H1 (cell line): ENCODE results near the gene GRP. TPM values are rescaled to one million over a fixed set of nuclear protein-coding genes. Genes with fewer than 3 reads are reported as not detected.

ENCODE experiments used
- CTCF ChIA-PET: fragments of 300-600 bp; sonication (Branson Sonifier 250); formaldehyde crosslinking; loops from one replicate; lab custom pipeline; 2021; ENCODE audit not compliant: partially characterized antibody; lab: Charles Lee
- POLR2A ChIA-PET: fragments of 300-600 bp; sonication (Branson Sonifier 250); formaldehyde crosslinking; loops from one replicate; lab custom pipeline; 2021; ENCODE audit warnings: inconsistent platforms; ENCODE audit not compliant: partially characterized antibody; lab: Charles Lee
- DNase-seq, 2 experiments: peaks; one replicate each; pipeline versions ENCODE4 v3.0.0 to v3.0.0-alpha.2; 2010 to 2022; ENCODE audit warnings: low spot score in 2 of 2, low read depth in 1 of 2, mixed read lengths in 1 of 2
- FAIRE-seq: peaks from 2 replicates; lab custom pipeline; 2011; peaks lifted over from hg19 to GRCh38; lab: Jason Lieb, UNC
- H2AFZ ChIP-seq: 2 replicates; pipeline ENCODE4 v1.8.1; 2012; ENCODE audit warnings: low read length, inconsistent platforms
- H2AK5ac ChIP-seq: 2 replicates; pipeline ENCODE4 v1.6.1; 2013; ENCODE audit warnings: low read depth, low read length
- H2BK120ac ChIP-seq: replicated peaks from 2 replicates; pipeline ENCODE3; 2013; ENCODE audit warnings: low read depth, low read length, inconsistent platforms
- H2BK12ac ChIP-seq: 2 replicates; pipeline ENCODE4 v1.6.1; 2013; ENCODE audit warnings: low read depth, low read length
- H2BK15ac ChIP-seq: 2 replicates; pipeline ENCODE4 v1.6.1; 2013; ENCODE audit warnings: low read length
- H2BK20ac ChIP-seq: 2 replicates; pipeline ENCODE4 v1.6.1; 2013; ENCODE audit warnings: low read length
- H2BK5ac ChIP-seq: 2 replicates; pipeline ENCODE4 v1.6.1; 2013; ENCODE audit warnings: low read depth, low read length
- H3K14ac ChIP-seq: 2 replicates; pipeline ENCODE4 v1.6.1; 2013; ENCODE audit warnings: inconsistent platforms; ENCODE audit not compliant: insufficient read length
- H3K18ac ChIP-seq: 2 replicates; pipeline ENCODE4 v1.6.1; 2013; ENCODE audit warnings: low read length; ENCODE audit errors: extremely low read depth
- H3K23ac ChIP-seq: 2 replicates; pipeline ENCODE4 v1.6.1; 2013; ENCODE audit warnings: inconsistent platforms; ENCODE audit not compliant: insufficient read length
- H3K23me2 ChIP-seq: 2 replicates; pipeline ENCODE4 v1.6.1; 2013; ENCODE audit warnings: low read depth, low read length
- H3K27ac ChIP-seq: 2 replicates; pipeline ENCODE4 v1.6.1; 2011; ENCODE audit warnings: low read depth, low read length, inconsistent platforms
- H3K27me3 ChIP-seq, 4 experiments: replicated peaks in 1 of 4; 1 replicate in 1 of 4; 2 replicates in 3 of 4; pipeline versions ENCODE4 v1.6.1 to v1.8.1; 2011 to 2013; ENCODE audit warnings: low read length in 3 of 4, mild to moderate bottlenecking in 3 of 4, inconsistent platforms in 2 of 4, mixed read lengths in 2 of 4, moderate library complexity in 1 of 4; ENCODE audit not compliant: control insufficient read depth in 3 of 4, insufficient read depth in 3 of 4; ENCODE audit errors: extremely low read depth in 1 of 4
- H3K36me3 ChIP-seq, 4 experiments: 2 replicates each; pipeline versions ENCODE4 v1.6.1 to v1.8.1; 2011 to 2013; ENCODE audit warnings: mild to moderate bottlenecking in 4 of 4, low read length in 3 of 4, moderate library complexity in 2 of 4, control low read depth in 1 of 4, inconsistent platforms in 1 of 4; ENCODE audit not compliant: insufficient read depth in 4 of 4, control insufficient read depth in 2 of 4
- H3K4ac ChIP-seq: replicated peaks from 2 replicates; pipeline ENCODE3; 2013; ENCODE audit warnings: low read length, low read depth, mixed read lengths, inconsistent platforms; ENCODE audit not compliant: insufficient read length
- H3K4me1 ChIP-seq, 4 experiments: replicated peaks in 1 of 4; 1 replicate in 1 of 4; 2 replicates in 3 of 4; pipeline versions ENCODE4 v1.6.1 to v1.8.1; 2011 to 2013; ENCODE audit warnings: low read length in 3 of 4, inconsistent platforms in 2 of 4, mixed read lengths in 1 of 4; ENCODE audit not compliant: insufficient read depth in 4 of 4, control insufficient read depth in 3 of 4
- H3K4me2 ChIP-seq, 2 experiments: 2 replicates each; pipeline versions ENCODE4 v1.6.1 to v1.8.1; 2011 to 2013; ENCODE audit warnings: low read depth in 2 of 2, low read length in 2 of 2, control low read depth in 1 of 2, inconsistent platforms in 1 of 2, mild to moderate bottlenecking in 1 of 2; ENCODE audit not compliant: insufficient read depth in 1 of 2
- H3K4me3 ChIP-seq, 4 experiments: fragments of 200-600, 300-600 bp in 1 of 4; sonication (generic), shearing (Covaris generic), sonication (Bioruptor Twin) in 1 of 4; 2 replicates each; pipeline versions ENCODE4 v1.5.1 to v1.8.1; 2011 to 2016; ENCODE audit warnings: low read length in 4 of 4, low read depth in 3 of 4, control low read depth in 2 of 4, inconsistent platforms in 2 of 4, mild to moderate bottlenecking in 2 of 4, mixed read lengths in 1 of 4, moderate library complexity in 1 of 4; ENCODE audit not compliant: insufficient read depth in 2 of 4; ENCODE audit errors: extremely low read depth in 1 of 4
- H3K56ac ChIP-seq: replicated peaks from 2 replicates; pipeline ENCODE3; 2013; ENCODE audit warnings: low read depth, mild to moderate bottlenecking, mixed read lengths, low read length, inconsistent platforms; ENCODE audit not compliant: insufficient read length
- H3K79me1 ChIP-seq: 2 replicates; pipeline ENCODE4 v1.6.1; 2013; ENCODE audit warnings: low read depth, low read length, control low read depth
- H3K79me2 ChIP-seq, 2 experiments: 2 replicates each; pipeline versions ENCODE4 v1.6.1 to v1.8.1; 2012 to 2013; ENCODE audit warnings: low read length in 2 of 2, mild to moderate bottlenecking in 2 of 2, inconsistent platforms in 1 of 2; ENCODE audit not compliant: insufficient read depth in 2 of 2, control insufficient read depth in 1 of 2
- H3K9ac ChIP-seq, 4 experiments: replicated peaks in 1 of 4; 1 replicate in 1 of 4; 2 replicates in 3 of 4; pipeline versions ENCODE4 v1.6.1 to v1.8.1; 2011 to 2013; ENCODE audit warnings: low read depth in 3 of 4, low read length in 3 of 4, control low read depth in 2 of 4, mild to moderate bottlenecking in 2 of 4, moderate library complexity in 2 of 4, inconsistent platforms in 1 of 4; ENCODE audit errors: extremely low read depth in 1 of 4
- H3K9me3 ChIP-seq, 2 experiments: 2 replicates each; pipeline versions ENCODE4 v1.6.1 to v1.8.1; 2012 to 2013; ENCODE audit warnings: mild to moderate bottlenecking in 2 of 2, moderate library complexity in 2 of 2, control low read depth in 1 of 2, inconsistent platforms in 1 of 2, low read depth in 1 of 2, low read length in 1 of 2, mixed read lengths in 1 of 2; ENCODE audit not compliant: insufficient read depth in 2 of 2
- H4K20me1 ChIP-seq, 2 experiments: replicated peaks in 1 of 2; 2 replicates each; pipeline versions ENCODE3 to v1.8.1; 2011 to 2013; ENCODE audit warnings: inconsistent platforms in 2 of 2, low read length in 2 of 2, mild to moderate bottlenecking in 1 of 2; ENCODE audit not compliant: insufficient read depth in 2 of 2, control insufficient read depth in 1 of 2
- H4K5ac ChIP-seq: 2 replicates; pipeline ENCODE4 v1.6.1; 2013; ENCODE audit warnings: low read length, low read depth, mixed read lengths, inconsistent platforms; ENCODE audit not compliant: insufficient read length
- H4K8ac ChIP-seq: 2 replicates; pipeline ENCODE4 v1.8.0; 2013; ENCODE audit warnings: mild to moderate bottlenecking, moderate library complexity, low read length, inconsistent platforms; ENCODE audit not compliant: insufficient read depth; ENCODE audit errors: extremely low read depth
- H4K91ac ChIP-seq: replicated peaks from 2 replicates; pipeline ENCODE3; 2013; ENCODE audit warnings: low read length, mixed read lengths, inconsistent platforms; ENCODE audit not compliant: insufficient read length
- EP300 ChIP-seq, 2 experiments: IDR thresholded peaks; 1 replicate in 1 of 2; 2 replicates in 1 of 2; pipeline ENCODE4 v1.6.1; 2011 to 2012; ENCODE audit warnings: low read depth in 2 of 2, low read length in 2 of 2, mild to moderate bottlenecking in 2 of 2, borderline replicate concordance in 1 of 2, inconsistent platforms in 1 of 2, moderate library complexity in 1 of 2
- KDM4A ChIP-seq: IDR thresholded peaks from one replicate; pipeline ENCODE4 v1.7.1; 2012; ENCODE audit warnings: low read depth, mild to moderate bottlenecking, moderate library complexity, low read length, inconsistent platforms; ENCODE audit not compliant: severe bottlenecking
- TAF1 ChIP-seq: IDR thresholded peaks from 2 replicates; pipeline ENCODE4 v1.6.1; 2011; ENCODE audit warnings: mild to moderate bottlenecking, low read depth, low read length
- TEAD4 ChIP-seq: IDR thresholded peaks from 2 replicates; pipeline ENCODE4 v1.6.1; 2012; ENCODE audit warnings: low read depth, low read length, inconsistent platforms, mixed read lengths
- WGBS, 2 experiments: shearing (Covaris generic) in 1 of 2; methylation state at CpG; one replicate each; pipeline versions ENCODE4 v1.1.6 to v1.1.7; 2013 to 2015; ENCODE audit warnings: low lambda C conversion rate in 2 of 2, mixed read lengths in 2 of 2, inconsistent platforms in 1 of 2, low coverage in 1 of 2, missing lambda C conversion rate in 1 of 2; ENCODE audit not compliant: insufficient replicate concordance in 2 of 2, insufficient coverage in 1 of 2, insufficient read length in 1 of 2; ENCODE audit errors: extremely low coverage in 1 of 2, missing lambda C conversion rate in 1 of 2; 5-methylcytosine and 5-hydroxymethylcytosine counted together
- polyA plus RNA-seq, 7 experiments: library from polyadenylated mRNA; depleted of rRNA in 3 of 7; stranded (reverse) in 5 of 7; unstranded in 2 of 7; fragments of >200 nt in 5 of 7; fragments of 200-250 nt in 2 of 7; gene quantifications; 1 replicate in 5 of 7; 2 replicates in 1 of 7; 4 replicates in 1 of 7; pipeline versions ENCODE4 v1.2.1 to v1.2.3, GENCODE V29; 2011 to 2013; ENCODE audit warnings: missing spikeins in 2 of 7, mixed read lengths in 2 of 7
- total RNA-seq: library from RNA; stranded (reverse); fragmentation: NEBNext Ultra II Directional; extraction: Animal tissue kit (Norgen Biotek cat#: 25700); gene quantifications from 2 replicates; pipeline ENCODE4 v1.2.1, GENCODE V29; 2021

The GRP gene
- total and polyA plus RNA-seq, 2 of the 8 experiments (the other 6 are each of a cell fraction or from before 2014, with no cell fraction given): not detected

DNA sequence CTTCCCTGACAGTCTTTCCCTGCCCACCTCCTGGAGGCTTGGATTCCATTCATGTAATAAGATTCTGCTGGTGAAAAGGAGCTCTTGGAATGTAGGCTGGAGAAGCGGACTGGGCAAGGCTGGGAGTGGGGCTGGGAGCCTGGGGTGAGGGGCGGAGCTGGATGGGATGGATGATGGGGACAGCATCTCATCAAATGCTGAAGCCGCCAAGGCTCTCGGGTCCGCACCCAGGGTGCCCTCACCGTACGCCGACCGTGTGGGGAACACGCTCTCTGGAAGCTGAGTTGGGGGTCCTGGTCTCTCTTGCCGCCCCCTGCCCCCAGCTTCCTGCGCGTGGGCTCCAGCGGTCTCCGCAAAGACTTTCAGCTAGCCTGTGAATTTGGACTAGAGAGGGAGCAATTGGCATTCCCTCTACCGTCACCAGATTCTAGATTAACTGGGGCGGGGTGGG is 44.2 kb downstream of the GRP start:
- Histone ChIP-seq H3K4me1 (peaks cover 0 to 34% (median 23%) of the 10 kb centered on the region in 4 experiments; a peak in 6 of 7 replicates), H2BK5ac (no peak overlapping the region), H3K4me2 (peak overlapping the region; percentile 77 to 88), H2BK12ac (no peak overlapping the region), H3K9ac (no peak overlapping the region), H3K27me3 (peaks cover 57 to 68% (median 66%) of the 10 kb centered on the region in 4 experiments), H3K27ac (no peak overlapping the region), H2BK15ac (no peak overlapping the region), H3K9me3 (no peaks in the 10 kb centered on the region), H3K18ac (no peak overlapping the region), H3K14ac (no peak overlapping the region), H3K56ac (no peak overlapping the region), H3K79me2 (no peaks in the 10 kb centered on the region), H3K23ac (no peak overlapping the region), H3K23me2 (peaks cover 10% of the 10 kb centered on the region; the same call in 1 of the 2 replicates), H3K79me1 (no peaks in the 10 kb centered on the region), H4K20me1 (peaks cover 3 to 16% of the 10 kb centered on the region in 2 experiments), H4K8ac (no peak overlapping the region), H2BK120ac (no peak overlapping the region), H4K91ac (no peak overlapping the region), H2AFZ (no peak overlapping the region), H2AK5ac (no peak overlapping the region), H3K4me3 (peak overlapping the region in 3 of 4 experiments; percentile 7 to 60 (median 23); a peak in 2 of 8 replicates), H2BK20ac (no peak overlapping the region), H3K36me3 (no peaks in the 10 kb centered on the region; a peak in 1 of 8 replicates), H3K4ac (no peak overlapping the region), H4K5ac (no peak overlapping the region)
- ChIA-PET CTCF (interaction anchor here (0.6 to 15.5 kb wide), 11 partner anchors 10 to 615 kb away, joined by 3 to 129 read pairs (median 5); partner anchors contain the start of genes GRP and RAX), POLR2A (interaction anchor here (1.0 to 2.3 kb wide), 5 partner anchors 8 to 637 kb away, joined by 3 to 11 read pairs (median 4); partner anchors contain the start of gene RAX)
- DNase-seq (peak in 1 of 2 experiments; percentile 73), FAIRE-seq (no peak)
- 4% methylated on average over 17 of the region's 17 CpGs; no CpG with 5 or more reads in 1 of the 2 experiments for WGBS, 2 experiments
- no peak for TF ChIP-seq TAF1
- no peak for TF ChIP-seq EP300 (IDR thresholded peaks at IDR 0.05; ENCODE audit: borderline replicate concordance in 1 of 2, low read depth in 2 of 2, low read length in 2 of 2)
- TF ChIP-seq TEAD4: peak; percentile 59; the same call in 1 of the 2 replicates
- peak; percentile 16 for TF ChIP-seq KDM4A
